GM19463 (cell line): ENCODE data around the gene MUC12.
"Not testable (repeated sequence)": the region's sequence is repeated elsewhere in the genome, so short reads cannot be mapped to it uniquely, and the experiment has no call there.

Experiments
- ATAC-seq: cut with Tn5 transposase; IDR thresholded peaks from one replicate; pipeline ENCODE4 v1.9.1; 2021; ENCODE audit warnings: mild to moderate bottlenecking, moderate library complexity; ENCODE audit not compliant: unreplicated experiment

The MUC12 gene, protein sequence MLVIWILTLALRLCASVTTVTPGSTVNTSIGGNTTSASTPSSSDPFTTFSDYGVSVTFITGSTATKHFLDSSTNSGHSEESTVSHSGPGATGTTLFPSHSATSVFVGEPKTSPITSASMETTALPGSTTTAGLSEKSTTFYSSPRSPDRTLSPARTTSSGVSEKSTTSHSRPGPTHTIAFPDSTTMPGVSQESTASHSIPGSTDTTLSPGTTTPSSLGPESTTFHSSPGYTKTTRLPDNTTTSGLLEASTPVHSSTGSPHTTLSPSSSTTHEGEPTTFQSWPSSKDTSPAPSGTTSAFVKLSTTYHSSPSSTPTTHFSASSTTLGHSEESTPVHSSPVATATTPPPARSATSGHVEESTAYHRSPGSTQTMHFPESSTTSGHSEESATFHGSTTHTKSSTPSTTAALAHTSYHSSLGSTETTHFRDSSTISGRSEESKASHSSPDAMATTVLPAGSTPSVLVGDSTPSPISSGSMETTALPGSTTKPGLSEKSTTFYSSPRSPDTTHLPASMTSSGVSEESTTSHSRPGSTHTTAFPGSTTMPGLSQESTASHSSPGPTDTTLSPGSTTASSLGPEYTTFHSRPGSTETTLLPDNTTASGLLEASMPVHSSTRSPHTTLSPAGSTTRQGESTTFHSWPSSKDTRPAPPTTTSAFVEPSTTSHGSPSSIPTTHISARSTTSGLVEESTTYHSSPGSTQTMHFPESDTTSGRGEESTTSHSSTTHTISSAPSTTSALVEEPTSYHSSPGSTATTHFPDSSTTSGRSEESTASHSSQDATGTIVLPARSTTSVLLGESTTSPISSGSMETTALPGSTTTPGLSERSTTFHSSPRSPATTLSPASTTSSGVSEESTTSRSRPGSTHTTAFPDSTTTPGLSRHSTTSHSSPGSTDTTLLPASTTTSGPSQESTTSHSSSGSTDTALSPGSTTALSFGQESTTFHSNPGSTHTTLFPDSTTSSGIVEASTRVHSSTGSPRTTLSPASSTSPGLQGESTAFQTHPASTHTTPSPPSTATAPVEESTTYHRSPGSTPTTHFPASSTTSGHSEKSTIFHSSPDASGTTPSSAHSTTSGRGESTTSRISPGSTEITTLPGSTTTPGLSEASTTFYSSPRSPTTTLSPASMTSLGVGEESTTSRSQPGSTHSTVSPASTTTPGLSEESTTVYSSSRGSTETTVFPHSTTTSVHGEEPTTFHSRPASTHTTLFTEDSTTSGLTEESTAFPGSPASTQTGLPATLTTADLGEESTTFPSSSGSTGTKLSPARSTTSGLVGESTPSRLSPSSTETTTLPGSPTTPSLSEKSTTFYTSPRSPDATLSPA (N-terminal part only)

GRCh38 chr7:100969066-100969615 is at the start of gene MUC12:
Gene MUC12 (plus strand): TSS chr7:100969565. CDS start chr7:100969623, 58 bp downstream.
- no peak for ATAC-seq

- not testable (repeated sequence) for ATAC-seq
These were observed 49.5 kb upstream of the MUC12 start for GRCh38 chr7:100919779-100920437.

GRCh38 chr7:100921039-100921438 is 48.3 kb upstream of the MUC12 start:
- ATAC-seq = no peak

GRCh38 chr7:100923616-100924015 is 45.7 kb upstream of the MUC12 start:
- ATAC-seq = not testable (repeated sequence)

GRCh38 chr7:100929808-100930174 is 39.6 kb upstream of the MUC12 start:
- ATAC-seq = no peak

DNA sequence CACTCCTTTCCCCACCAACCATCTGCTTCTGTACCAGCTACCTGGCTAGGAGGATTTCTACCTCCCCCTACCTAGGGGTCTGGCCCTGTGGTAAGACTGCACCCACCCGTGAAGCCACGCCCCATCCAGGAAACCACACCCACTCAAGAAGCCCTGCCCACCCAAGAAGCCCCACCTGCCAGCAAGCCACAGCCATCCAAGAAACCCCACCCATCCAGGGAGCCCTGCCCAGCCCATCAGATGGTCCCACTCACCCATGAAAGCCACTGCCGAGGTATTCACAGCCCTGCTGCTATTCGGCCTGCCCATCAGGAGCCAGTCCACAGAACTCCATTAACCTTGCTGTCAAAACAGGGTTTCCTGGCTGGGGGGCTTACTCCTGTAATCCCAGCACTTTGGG is 35.6 kb upstream of the MUC12 start:
- no peak for ATAC-seq

DNA sequence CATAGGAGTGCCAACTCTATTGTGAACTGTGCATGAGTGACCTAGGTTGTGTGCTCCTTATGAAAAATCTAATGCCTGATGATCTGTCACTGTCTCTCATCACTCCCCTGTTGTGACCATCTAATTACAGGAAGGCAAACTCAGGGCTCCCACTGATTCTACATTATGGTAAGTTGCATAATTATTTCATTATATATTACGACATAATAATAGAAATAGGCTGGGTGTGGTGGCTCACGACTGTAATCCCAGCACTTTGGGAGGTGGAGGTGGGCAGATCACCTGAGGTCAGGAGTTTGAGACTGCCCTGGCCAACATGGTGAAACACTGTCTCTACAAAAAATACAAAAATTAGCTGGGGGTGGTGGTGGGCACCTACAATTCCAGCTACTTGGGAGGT is 34.0 kb upstream of the MUC12 start:
- ATAC-seq = not testable (repeated sequence)

- ATAC-seq = not testable (repeated sequence)
These were observed 33.2 kb upstream of the MUC12 start for GRCh38 chr7:100936167-100936566.

DNA sequence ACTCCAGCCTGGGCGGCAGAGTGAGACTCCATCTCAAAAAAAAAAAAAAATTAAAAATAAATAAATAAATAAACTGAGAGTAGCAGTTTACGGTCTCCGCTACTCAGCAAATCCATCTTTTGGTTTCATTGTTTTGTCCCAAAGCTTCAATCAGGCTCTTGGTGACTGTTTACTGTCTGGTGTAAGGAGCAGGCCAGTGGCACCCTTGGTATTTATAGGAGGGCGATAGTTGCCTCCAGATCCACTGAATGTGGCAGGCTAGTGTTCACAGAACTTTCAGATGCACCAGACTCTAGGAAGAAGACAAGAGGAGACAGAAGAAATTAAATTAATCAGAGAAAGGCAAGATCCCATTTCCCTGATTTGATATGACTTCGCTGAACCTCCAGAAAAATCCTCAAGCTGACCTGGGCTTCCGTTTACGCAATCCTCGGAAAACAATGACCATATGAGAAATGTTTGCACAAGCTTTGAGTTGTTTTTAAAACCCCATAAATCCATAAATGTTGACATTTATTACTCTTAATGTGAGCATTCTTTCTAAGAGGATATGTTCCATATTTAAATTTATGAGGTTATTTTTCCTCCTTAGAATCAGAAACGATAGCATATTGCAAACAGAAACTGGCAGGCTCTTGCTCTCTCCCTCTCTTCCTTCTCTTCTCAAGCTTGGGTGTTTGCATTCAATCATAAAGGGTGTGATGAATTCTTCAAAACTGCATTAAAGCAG is 27.2 kb upstream of the MUC12 start:
- ATAC-seq = no peak

DNA sequence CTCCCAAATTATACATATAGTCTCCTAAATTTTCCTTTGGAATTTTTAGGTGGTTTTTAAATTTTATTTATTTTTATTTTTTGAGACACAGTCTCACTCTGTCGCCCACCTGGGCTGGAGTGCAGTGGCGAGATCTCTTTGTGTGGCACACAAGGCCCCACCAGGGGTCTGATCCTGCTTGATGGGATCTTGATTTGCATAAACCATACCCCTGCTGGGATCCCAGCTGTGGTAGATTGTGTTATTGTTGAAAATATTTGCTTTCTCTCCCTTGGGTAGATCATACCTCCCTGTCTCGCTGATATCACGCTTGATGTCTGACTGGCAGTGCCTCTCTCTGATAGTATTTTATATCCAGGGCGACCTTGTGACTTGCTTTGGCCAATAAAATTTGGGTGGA is 25.7 kb upstream of the MUC12 start:
- ATAC-seq = no peak

- no peak for ATAC-seq
These were observed 25.2 kb upstream of the MUC12 start for GRCh38 chr7:100944138-100944537.

GRCh38 chr7:100946111-100946510 is 23.3 kb upstream of the MUC12 start:
- no peak for ATAC-seq

- ATAC-seq = no peak
These were observed 22.5 kb upstream of the MUC12 start for GRCh38 chr7:100946766-100947365.

GRCh38 chr7:100947792-100948191 is 21.6 kb upstream of the MUC12 start:
- no peak for ATAC-seq

DNA sequence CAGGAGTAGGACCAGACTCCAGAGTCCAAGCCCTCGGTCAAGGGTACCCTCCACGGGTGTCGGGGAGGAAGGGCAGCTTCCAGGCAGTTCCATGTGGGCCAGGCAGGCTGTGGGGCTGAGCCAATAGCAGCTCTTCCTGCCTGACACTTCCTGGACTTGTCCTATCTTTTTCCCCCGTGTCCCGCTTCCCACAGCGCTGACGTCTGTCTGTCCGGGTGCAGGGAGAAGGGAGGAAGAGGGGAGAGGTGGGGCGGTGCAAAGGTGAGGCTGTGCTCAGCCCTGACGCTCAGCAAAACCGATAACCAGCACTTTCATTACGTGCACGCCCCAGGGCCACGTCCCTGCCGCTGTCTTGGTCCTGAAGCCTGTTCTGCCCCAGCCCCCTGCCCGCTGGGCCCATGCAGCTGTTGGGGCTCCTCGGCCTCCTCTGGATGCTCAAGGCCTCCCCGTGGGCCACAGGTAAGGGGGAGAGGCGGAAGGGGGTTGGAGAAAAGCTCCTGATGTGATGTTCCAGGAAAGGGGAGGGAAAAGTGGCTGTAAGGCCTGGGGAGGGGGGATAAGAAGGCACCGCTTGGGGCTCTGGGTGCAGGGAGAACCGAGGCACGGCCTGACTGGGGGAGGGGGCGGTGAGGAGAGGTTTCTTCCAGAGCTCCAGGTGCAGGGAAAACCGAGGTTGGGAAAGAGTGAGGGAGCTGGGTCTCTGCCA is 20.0 kb upstream of the MUC12 start, which contains the start of gene MUC3A:
MUC3A (plus strand) TSS at position 308 of the 706 bp plus-strand sequence; CDS start at position 399, 91 bp downstream.
- ATAC-seq = no peak

GRCh38 chr7:100949933-100950443 is 19.4 kb upstream of the MUC12 start:
- ATAC-seq = no peak

- ATAC-seq = no peak
These were observed 18.2 kb upstream of the MUC12 start for GRCh38 chr7:100951172-100951571.

DNA sequence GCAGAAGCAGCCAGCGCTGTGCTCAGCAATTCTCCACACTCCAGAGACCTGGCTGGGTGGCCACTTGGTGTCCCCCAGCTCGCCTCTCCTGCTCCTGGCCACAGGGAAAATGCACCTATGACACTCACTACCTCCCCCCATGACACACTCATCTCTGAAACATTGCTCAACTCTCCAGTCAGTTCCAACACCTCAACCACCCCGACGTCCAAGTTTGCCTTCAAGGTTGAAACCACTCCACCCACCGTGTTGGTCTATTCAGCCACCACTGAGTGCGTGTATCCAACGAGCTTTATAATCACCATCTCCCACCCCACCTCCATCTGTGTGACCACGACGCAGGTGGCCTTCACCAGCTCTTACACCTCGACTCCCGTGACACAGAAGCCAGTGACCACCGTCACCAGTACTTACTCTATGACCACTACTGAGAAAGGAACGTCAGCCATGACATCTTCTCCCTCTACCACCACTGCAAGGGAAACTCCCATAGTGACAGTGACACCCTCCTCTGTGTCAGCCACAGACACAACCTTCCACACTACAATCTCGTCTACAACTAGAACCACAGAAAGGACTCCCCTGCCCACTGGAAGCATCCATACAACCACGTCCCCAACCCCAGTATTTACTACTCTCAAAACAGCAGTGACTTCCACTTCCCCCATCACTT is 17.3 kb upstream of the MUC12 start:
- ATAC-seq = no peak
